RWPE1 (cell line): ENCODE data around the gene SLC1A2.

Experiments
- CTCF ChIA-PET: fragments of 350-600 bp; sonication (Branson Sonifier 250); formaldehyde crosslinking; extraction: SDS; loops from one replicate; lab custom pipeline; 2021; lab: Yijun Ruan, JAX
- POLR2A ChIA-PET: fragments of 400-600 bp; formaldehyde crosslinking; extraction: SDS; loops from one replicate; lab custom pipeline; 2020; ENCODE audit warnings: antibody characterized with exemption; ENCODE audit not compliant: low non-redundant PET; lab: Yijun Ruan, JAX
- DNase-seq: peaks from one replicate; pipeline ENCODE4 v3.0.0; 2012; ENCODE audit warnings: low spot score
- H3K27ac ChIP-seq: fragments of 450-650 bp; 2 replicates; pipeline ENCODE4 v1.5.1; 2017
- CTCF ChIP-seq: fragments of 450-650 bp; conservative IDR thresholded peaks from 2 replicates; pipeline ENCODE4 v1.5.1; 2017; ENCODE audit warnings: low read depth, mild to moderate bottlenecking

SLC1A2 gene

DNA sequence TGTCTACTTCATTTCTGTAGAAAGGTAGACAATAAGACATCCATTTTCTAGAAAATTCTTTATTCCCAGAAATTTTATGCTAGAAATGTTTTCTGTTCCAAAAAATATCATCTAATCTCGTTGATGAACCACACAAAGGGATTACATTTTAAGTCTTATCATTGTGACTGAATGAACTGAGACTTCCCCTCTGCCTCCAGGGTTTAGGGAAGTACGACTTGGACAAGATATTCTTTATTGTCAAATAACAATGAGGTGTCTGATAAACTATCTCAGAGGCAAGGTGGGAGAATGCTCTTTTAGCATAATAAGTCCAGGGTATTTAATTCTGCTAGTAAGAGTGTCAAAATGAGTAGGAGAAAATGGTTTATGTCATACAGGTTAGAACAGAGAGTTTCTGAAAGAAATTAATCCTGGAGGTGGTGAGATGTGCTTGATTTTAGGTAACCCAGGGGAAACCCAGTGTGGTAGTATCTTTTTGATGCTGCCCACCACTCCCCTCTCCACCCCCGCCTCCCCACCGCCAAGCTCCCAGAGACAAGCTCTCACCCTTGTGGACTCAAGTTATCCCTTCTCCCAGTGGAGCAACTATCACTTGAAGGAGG is 179.8 kb downstream of the SLC1A2 start:
- ChIA-PET POLR2A (no interaction called here), CTCF (interaction anchor here (0.8 kb wide), 1 partner anchor 36 kb away, joined by 3 read pairs; no protein-coding TSS in a partner anchor)
- no peak for TF ChIP-seq CTCF
- no peak overlapping the region for H3K27ac ChIP-seq
- no peak for DNase-seq

DNA sequence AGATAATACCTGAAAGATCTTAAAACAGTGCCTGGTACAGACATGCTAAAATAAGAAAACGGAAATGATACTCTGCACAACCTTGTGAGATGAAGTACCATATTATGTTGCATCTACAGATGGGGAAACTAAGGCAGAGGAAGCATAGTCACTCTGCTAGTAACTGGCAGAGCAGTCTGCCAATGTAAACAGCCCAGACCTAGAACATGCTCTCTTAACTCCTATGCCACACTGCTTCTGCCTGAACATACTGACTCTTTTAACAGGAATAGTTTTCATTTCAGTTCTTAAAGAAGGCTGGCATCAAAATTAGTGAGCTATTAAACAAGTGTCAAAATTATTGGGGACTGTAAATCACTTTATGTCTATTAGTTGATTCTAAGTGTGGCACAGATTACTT is 180.5 kb downstream of the SLC1A2 start:
- TF ChIP-seq CTCF = no peak
- H3K27ac ChIP-seq = no peak overlapping the region
- DNase-seq = no peak
- ChIA-PET CTCF (no interaction called here), POLR2A (no interaction called here)

DNA sequence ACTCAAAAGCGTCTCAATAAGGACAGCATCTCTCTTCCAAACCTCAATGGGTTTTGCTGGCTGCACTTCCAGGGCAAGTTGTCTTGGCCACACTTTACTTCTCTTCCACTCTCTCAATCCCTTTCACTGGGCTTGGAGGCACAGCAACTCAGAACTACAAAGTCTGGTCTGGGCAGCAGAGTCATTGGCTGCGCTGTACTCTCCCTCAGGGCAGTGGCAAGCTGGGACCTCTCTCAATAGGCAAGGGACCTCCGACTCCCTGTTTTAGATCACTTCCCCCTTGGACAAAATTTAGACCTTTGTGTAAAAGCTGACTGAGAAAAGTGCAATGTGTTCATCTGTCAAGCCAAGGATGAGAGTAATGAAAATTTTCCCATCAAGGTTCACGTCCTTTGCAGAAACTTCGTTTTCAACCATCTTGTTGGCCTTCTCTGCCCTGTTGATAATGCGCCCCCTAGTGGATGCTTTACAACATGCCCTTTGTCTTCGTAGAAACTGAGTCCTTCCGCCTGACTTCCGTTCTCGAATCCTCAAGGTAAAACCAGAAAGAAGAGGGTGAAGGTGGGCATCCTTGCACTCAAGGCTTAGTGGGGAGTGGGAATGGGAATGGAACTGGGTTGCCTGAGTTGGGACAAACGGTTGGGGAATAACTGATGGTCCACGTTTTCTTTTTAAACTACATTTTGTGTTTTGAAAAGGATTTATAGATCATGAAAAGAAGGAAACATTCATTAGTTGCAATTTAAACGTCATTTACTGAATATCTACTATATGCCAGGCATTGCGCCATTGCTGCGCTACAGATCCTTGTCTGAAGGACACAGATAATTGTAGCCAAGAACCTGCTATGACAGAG is 181.3 kb downstream of the SLC1A2 start:
- CTCF ChIA-PET = interaction anchor here (0.9 to 1.2 kb wide), 3 partner anchors 8 to 206 kb away, joined by 3 to 4 read pairs (median 3); no protein-coding TSS in a partner anchor
- POLR2A ChIA-PET = no interaction called here
- DNase-seq = peak; percentile 20
- no peak overlapping the region for H3K27ac ChIP-seq
- peak; percentile 64 for TF ChIP-seq CTCF

DNA sequence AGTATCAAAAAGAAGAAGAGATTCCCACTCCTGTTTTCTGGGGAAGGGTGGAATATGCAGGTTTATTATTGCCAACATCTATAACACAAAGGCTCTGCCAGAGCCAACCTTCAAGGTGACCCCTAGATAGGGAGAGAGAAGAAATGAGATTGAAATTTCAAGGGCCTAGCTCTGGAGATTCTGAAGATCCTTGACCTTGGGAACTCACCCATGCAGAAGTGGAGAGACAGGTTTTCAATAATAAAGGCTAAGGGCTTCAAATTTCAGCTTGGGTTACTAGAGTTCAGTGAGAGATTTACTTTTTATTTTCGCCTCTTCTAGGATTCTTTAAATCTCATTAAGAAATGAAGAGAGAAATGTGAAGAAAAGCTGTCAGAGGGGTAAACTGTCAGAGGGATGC is 182.0 kb downstream of the SLC1A2 start:
- ChIA-PET CTCF (interaction anchor here (0.8 to 1.2 kb wide), 4 partner anchors 9 to 205 kb away, joined by 3 to 4 read pairs (median 3); no protein-coding TSS in a partner anchor), POLR2A (no interaction called here)
- H3K27ac ChIP-seq = no peak overlapping the region
- no peak for TF ChIP-seq CTCF
- DNase-seq = no peak

- DNase-seq = no peak
- no peak overlapping the region for H3K27ac ChIP-seq
- CTCF ChIA-PET = no interaction called here
- no peak for TF ChIP-seq CTCF
- POLR2A ChIA-PET = no interaction called here
Observed at GRCh38 chr11:35236667-35237003, 182.7 kb downstream of the SLC1A2 start.

DNA sequence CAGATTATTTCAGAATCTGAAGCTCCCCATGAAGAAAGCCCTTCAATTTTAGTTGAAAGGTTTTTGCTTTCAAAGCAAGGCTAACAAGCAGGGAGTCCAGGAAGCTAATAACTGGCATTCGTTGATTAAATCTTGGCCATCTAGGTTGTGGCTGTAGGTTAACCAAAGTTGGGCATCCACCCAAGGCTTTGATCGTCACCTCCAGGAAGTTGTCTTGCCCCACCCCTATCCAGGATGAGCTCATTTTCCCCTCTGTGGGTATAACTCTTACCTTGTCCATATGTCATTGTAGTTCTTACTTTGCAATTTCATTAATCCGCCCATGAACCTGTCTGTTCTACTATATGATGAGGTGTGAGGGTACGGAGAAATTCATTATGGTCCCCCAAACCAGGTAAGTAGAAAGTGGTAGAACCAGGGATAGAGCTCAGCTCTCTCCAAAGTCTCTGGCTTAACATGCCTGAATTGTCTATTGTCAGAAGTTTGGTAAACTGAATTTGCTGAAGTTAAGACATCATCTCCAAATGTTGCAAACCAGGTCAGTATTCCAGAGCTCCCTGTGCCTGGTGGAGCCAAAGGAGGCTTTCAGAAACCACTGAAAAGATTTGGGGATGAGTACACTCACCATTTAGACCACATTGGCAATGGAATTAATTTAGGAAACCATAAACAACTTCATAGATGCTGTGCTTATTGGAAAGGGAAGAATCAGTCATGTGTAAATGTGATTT is 183.3 kb downstream of the SLC1A2 start:
- no peak overlapping the region for H3K27ac ChIP-seq
- ChIA-PET CTCF (no interaction called here), POLR2A (no interaction called here)
- no peak for TF ChIP-seq CTCF
- peak; percentile 18 for DNase-seq
